Ammon's horn (tissue), 1 donor: Measurements from ENCODE around the gene ARHGDIG.
A peak's percentile ranks its signal among the peaks of the same experiment; 100 is the strongest.

Experiments used
- DNase-seq: peaks from one replicate; pipeline ENCODE4 v3.0.0-alpha.2; 2016; ENCODE audit warnings: low spot score

Gene ARHGDIG

DNA sequence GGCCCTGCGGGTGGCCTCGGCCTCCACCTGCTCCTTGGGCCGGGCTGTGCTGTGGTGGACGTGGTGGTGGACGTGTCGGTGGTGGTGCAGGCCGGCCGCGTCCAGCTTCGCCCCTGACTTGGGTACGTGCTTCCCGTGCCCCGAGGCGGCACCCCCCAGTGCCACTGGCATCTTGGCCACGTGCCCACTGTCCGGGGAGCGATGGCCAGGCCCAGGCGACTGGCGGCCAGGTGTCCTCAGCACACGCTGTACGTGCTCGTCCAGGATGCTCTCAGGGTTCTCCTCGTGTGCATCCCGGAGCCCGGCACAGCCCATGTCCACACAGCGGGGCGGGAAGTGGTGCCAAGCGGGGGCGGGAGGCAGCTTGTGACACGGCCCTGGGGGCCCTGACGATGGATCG is 17.4 kb downstream of the ARHGDIG start:
- DNase-seq = no peak

DNA sequence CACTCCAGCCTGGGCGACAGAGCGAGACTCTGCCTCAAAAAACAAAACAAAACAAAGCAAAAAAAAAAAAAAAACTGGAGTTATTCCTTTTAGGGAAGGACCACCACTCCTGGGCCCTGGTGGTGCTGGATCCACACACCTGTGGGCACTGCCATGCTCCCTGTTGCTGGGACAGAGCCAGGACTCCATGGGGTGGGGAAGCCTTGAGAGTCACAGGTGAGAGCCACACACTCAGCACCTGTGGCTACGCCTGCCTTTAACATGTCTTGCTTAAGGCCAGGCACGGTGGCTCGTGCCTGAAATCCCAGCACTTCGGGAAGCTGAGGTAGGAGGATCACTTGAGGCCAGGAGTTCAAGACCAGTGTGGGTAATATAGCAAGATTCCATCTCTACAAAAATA is 20.8 kb downstream of the ARHGDIG start:
- DNase-seq = no peak

DNA sequence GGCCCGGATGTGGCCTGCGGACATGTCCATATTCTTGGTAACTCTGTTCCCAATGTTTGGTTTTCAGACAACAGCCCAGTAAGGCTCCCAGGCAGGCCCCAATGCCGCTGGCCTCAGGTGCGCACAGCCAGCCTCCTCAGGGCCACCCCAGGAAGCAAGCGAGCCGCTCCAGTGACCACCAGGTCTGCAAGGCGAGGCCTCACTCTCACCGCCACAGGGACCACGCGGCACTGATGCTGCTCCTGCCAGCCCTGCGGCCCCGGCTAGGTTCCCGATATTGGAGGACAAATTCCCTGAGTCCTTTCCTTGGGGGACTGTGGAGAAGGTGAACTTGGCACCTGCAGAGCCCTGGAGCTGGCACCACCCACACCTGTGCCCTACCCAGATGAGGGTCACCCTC is 21.6 kb downstream of the ARHGDIG start:
- no peak for DNase-seq

DNA sequence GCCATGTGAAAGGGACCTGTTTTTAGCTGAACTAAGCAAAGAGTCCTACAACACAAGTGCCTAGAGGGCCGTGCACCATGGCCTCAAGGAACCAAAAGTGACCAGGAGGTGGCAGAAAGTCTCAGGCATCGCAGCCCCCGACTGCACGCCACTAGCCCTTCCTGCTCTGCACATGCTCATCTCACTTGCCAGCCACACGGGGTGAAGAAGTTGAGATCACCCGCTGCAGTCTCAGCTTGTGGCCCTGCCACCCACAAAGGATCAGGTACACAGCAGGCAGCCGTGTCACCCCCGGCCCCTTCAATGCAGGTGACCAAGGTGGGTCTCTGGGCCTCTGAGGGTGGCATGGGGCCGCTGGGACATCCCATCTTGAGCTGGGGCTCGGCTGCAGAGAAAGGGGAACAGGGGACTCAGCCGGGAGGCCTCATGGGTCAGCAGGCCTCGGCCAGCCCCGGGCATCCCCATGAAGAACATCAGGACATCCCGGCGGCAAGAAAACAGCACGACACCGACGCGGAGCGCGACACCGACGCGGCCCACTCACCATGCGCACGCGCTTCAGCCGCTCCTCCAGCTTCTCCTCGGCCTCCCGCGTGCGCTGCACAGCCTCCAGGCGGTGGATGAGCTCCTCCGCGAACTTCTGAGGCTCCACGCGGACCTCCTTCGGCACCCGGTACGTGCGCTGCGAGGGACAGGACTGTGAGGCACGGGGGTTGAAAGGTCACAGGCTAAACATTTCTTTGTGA is 23.5 kb downstream of the ARHGDIG start:
- DNase-seq = no peak

DNA sequence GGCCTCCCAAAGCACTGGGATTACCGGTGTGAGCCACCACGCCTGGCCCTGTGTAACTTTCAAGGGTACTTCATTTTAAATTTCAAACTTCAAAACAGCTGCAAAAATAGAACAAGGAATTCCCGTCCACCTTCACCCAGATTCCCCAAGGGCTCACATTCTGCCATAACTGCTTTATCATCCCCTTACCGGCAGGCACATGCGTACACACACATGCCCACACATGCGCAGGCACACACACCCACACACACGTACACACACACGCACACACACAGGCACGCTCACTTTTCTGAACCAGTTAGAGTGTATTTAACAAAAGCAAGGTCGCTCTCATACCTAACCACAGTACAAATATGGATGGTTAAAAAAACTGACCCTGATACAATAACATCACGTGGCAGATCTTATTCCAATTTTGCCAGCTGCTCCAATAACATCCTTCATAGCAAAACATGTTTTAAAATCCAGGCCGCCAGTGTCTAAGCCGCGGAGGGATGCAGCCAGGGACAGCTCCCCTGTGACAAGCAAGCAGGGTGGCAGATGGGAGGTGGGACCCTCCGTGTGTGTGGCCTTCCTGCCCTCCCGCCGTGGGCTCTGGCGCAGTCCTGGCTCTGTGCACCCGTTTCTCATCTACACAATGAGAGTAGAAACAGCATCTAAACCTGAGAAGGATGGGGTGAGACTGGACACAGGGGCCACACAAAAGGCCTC is 25.7 kb downstream of the ARHGDIG start:
- DNase-seq = peak; percentile 55

DNA sequence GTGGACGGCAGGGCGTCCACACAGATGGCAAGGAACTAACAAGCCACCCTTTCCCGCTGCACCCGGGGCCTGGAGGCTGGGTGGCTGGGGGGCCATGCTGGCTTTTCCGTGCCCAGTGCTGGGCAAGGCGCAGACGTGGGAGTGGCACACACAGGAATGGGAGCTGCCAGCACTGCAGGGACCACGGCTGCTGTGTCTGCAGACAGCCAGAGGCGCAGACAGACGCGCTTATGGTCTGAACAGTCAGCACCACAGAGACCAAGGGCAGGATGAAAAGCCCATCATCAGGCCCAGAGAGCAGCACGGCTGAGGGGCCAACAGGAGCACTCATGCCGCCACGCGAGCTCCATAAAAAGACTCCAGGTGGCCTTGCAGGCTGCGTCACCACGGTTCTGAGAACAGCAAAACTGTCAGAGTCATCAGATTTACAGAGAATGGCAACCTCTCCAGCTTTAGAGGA is 26.6 kb downstream of the ARHGDIG start:
- DNase-seq = peak; percentile 50

DNA sequence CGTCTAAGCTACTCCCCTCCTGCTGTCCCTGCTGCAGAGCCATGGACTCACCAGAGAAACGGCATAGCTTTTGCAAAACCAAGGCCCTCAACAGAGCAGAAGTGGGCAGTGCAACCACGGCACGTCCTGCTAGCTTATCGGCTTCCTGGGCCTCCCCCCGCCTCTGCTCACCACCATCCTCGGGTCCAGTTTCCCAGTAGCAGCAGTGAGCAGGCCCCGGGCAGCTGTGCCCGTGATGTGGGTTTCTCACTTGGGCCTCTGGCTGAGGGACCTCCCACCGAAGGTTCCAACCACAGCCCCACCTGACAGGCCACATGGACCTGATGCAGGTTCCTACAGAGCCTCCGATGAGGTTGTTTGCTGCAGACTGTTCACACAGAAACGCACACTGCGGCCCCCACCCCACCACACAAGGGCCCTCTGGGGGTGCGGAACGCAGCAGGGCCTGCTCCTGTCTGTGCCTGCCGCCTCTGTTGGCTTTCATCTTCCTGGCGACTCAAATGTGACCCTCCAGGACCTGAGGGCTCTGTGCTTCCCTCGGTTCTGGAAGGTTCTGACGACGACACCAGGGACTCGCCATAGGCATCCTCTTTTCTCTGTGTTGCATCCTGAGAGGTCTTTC is 27.4 kb downstream of the ARHGDIG start:
- DNase-seq = no peak

DNA sequence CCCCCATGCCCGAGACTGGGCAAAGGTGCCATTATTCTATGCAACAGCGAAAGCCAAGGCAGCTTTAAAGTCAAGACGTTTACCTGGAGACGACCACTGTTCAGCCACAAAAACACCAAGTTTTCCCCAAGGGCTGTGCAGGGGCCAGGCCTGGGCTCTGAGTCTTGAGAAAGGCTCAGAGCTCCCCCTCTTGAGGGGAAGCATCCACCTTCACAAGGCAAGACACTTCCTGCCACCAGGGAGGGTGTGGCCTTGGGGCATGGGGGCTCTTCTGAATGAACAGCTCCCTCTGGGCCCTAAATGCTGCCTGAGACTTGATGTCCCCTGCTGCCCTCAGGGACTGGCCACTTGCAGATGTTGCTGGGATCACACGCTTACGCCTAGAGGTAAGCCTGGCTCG is 29.1 kb downstream of the ARHGDIG start:
- no peak for DNase-seq

DNA sequence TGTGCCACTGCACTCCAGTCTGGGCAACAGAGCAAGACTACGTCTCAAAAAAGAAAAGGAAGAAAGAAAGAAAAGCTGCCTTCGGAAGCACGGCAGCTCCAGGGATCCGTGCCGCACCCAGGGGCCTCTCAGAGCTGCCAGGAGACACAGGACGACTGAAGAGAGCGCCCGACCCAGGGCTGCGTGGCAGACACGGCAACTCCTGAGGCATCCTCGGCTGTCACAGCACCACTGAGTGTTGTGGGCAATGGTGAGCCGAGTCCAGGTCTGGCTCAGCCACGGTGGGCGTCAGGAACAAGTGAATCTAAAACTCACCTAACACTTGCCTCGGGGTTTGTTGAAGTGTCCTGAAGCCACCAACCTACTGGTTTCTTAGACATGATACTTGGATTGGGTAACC is 31.3 kb downstream of the ARHGDIG start:
- no peak for DNase-seq

DNA sequence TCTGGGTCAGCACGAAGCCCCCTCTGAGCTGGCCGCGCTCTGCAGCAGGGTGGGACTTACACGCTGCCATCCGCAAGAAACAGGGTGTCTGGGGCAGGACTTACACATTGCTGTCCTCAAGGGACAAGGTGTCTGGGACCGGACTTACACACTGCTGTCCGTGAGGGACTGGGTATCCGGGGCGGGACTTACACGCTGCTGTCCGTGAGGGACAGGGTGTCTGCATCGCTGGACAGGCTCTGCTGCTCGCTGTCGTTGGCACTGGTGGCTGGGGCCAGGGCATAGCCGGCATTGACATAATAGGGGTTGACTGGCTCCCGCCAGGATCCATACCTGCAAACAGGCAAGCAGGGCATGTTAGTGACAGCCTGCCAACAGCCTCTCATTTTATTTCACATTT is 34.0 kb downstream of the ARHGDIG start:
- DNase-seq = no peak

DNA sequence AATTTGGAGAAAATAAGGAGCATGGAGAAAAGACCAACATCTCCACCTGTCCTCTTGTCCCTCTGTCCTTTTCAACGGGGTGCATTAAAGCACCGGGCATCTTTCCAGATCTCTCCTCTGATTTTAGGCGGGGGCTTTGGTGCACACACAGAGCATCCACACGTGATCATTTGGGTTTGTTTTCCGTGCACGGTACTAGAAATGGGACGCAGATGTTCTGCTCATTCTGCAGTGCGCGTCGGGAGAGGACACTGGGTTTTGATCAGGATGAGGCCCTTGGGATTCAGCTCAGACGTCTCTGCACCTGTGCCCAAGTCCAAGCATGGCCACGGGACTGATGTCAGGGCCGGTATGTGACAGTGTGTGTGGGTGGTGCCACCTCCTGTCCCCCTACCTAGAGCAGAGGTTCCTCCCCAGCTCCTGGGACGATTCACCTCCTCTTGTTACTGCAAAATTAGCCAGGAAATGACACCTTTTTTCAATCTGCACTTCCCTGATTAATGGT is 34.5 kb downstream of the ARHGDIG start:
- DNase-seq = no peak

DNA sequence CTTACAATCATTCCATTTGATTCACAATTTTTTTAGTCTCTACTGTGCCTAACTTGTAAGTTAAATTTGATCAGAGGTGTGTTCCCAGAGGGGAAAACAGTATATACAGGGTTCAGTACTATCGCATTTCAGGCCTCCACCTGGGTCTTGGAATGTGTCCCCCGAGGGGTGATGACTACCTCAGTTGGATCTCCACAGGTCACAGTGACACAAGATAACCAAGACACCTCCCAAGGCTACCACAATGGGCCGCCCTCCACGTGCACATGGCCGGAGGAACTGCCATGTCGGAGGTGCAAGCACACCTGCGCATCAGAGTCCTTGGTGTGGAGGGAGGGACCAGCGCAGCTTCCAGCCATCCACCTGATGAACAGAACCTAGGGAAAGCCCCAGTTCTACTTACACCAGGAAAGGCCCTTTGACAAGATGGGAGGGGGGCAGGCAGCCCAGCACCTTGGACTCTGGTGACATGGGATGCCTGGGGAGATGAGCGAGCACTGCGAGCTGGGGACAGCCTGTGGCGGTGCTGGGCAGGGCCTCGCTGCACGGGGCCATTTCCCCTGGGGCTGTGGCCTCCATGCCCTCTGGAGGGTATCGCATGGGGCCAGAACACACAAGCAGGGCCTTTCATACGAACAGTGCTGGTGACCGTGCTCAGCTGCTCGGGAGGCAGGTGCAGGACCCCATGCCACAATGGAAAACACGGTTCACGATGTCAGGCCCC is 36.5 kb downstream of the ARHGDIG start:
- no peak for DNase-seq

DNA sequence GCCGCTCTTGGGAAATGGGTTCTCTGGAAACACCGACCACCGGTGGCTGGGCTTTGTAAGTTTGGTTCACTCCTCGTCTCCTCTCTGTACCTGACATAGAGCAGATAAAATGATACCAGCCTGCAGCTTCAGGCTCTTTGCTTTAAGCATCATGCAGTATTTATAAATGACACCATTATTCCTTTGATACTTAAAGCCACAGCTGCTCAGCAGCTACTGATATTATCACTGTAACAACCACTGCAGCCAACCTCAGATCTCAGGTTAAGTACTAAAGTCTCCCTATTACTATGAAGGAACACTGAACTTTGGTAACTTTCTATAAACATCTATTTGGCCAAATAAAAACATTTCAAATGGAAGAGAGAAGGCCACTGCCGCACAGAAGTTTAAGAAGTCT is 37.2 kb downstream of the ARHGDIG start:
- DNase-seq = no peak

DNA sequence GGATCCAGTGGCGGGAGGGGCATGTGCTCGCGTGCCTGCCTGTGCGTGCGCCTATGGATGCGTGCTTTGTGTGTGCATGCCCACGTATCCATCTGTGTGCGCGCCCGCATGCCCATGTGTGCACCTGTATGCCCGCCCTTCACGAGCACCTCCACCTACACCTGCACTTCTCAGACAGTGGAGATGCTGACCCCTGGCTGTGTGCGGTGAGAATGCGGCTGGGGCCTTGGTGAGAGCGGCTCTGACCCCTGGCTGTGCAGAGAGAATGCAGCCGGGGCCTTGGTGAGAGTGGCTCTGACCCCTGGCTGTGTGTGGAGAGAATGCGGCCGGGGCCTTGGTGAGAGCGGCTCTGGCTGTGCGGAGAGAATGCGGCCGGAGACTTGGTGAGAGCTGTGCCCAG is 38.2 kb downstream of the ARHGDIG start:
- no peak for DNase-seq

DNA sequence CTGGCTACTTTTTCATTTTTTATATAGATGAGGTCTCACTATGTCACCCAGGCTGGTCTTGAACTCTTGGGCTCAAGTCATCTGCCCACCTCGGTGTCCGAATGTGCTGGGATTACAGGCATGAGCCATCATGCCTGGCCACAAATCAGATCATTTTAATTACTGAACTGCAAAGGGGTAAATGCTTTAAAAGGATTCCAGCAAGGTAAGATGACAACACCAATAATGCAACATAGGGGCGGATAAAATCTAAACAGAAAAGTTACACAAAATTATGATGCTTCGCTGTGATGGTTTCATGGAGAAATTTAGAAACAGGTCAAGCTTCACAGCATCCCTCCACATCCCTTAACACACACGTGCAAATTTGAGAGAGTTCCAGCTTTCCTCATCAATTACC is 39.8 kb downstream of the ARHGDIG start:
- no peak for DNase-seq

DNA sequence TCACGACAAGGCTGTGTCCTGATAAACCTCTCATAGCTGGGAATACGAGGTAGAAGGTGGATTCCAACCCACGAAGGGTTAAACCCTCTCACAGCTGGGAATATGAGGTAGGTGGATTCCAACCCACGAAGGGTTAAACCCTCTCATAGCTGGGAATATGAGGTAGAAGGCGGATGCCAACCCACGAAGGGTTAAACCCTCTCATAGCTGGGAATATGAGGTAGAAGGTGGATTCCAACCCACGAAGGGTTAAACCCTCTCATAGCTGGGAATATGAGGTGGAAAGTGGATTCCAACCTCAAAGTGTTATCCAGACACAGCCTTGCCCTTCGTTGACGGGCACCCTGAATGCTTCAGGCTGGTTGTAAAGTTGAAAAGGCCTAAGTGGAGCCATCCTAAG is 41.1 kb downstream of the ARHGDIG start:
- DNase-seq = no peak

DNA sequence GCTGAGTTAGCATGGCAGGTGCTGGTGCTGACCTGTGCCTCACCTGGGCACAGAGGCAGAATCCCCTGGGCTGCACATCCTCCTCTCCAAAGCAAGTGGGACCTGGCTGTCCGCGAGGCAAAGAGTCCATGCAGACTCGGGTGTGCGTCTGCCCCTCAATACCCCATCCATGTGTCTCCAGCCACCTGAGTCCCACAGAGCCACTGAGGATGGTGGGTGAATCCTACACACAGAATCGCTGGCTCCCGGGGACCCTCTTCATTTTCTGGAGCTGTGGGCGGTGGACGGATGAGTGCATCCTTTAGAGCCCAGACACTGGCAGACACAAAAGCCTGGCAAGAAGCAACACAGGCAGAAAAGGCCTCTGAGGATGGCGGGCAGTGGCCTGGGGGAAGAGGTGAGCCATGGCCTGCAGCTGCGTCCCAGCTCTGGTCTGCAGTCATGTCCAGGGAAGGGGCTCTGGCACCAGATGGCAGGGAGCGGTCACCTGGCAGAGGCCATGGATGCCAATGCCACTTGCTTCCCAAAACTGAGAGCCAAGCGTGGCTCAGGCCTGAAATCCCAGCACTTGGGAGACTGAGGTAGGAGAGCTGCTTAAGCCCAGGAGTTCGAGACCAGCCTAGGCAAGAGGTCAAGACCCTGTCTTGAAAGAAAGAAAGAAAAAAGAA is 42.2 kb downstream of the ARHGDIG start:
- DNase-seq = no peak

DNA sequence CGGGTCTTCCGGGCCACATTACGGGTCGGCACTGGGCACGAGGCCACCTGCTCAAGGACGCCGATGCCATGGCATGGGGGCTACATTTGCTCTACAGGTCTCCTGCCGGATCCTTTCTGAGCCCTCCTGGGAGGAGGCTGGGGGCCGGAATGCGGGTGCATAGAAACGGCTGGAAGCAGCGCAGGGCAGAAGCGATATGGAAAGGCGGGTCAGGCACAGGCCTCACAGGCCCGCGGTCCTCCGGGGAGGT is 43.7 kb downstream of the ARHGDIG start:
- DNase-seq = no peak

DNA sequence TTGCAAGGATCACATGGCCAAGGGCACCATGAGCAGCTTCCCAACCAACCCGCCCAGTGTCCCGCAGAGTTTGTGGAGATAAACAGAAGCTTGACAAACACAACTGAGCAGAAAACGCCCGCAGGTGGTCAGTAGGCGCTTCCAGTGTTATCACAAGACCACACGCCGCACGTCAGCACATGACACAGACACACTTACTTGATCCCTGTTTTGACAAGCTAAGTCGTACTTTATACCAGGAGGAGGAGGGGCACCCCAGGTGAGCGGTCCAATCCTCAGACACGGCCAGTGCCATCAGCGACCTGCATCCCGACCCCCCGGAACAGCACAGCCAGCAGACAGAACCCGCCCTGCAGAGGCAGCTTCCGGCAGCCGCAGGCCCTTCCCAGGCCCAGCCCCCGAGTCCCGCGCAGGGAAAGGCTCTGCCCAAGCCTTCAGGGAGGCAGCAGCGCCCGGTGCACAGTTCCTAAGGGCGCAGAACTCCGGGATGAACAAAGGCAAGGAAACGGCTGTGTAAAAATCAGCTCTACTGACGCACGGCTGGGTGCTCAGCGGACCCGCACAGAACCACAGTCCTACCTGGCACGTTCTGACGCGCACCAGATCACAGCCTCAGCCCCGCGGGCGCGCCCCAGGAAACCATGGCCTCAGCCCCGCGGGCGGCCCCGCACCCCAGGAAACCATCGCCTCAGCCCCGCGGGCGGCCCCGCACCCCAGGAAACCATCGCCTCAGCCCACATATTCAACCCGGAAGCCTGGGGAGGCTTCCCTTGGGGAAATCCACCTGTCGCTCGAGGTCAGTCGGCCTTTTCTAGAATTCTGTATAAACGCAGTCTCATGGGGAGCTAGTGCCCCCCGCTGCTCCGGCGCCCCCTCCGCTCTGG is 44.3 kb downstream of the ARHGDIG start:
- DNase-seq = no peak

DNA sequence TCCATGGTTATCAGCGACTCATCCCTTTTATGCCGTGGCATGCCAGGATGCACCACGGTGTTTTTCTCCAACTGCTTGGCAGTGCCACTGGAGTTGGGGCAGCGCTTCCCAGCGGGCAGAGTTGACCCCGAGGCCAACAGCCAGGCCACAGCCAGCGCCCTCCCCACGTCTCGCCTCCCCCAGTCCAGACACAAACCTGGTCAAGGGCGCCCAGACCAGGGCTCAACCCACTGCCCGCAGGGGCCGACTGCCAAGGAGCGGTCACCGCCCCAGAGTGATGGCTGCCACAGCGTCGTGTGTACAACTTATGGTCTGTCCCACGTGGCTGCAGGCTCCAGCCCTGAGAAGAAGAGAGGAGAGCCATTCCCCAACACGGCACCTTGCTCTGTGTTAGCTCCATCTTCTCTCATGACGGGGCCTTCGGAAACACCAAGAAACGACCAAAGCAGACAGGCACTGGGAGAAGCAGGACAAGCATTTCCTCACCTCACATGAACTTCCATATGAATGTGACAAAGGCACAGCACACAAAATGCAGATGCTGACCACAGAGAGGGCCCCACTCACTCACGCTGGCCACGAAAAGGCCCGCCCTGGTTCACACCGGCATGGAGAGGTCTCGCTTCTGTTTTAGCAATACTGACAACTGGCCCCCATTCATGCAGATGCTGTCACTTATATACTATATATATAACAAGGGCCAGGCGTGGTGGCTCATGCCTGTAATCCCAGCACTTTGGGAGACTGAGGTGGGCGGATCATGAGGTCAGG is 45.2 kb downstream of the ARHGDIG start:
- DNase-seq = no peak
